HepG2 (cell line): ENCODE data around the gene ACADVL. TPM values are rescaled to one million over a fixed set of nuclear protein-coding genes. Genes with fewer than 3 reads are reported as not detected.

ENCODE experiments used
- ARID2 ChIP-seq: sonication (generic); formaldehyde crosslinking; IDR thresholded peaks from 2 replicates; pipeline ENCODE4 v1.8.1; 2022; ENCODE audit warnings: mild to moderate bottlenecking, missing genetic modification reagents, borderline replicate concordance
- HNF1B ChIP-seq: sonication (generic); formaldehyde crosslinking; IDR thresholded peaks from 2 replicates; pipeline ENCODE4 v1.5.1; 2020; ENCODE audit warnings: mild to moderate bottlenecking, moderate library complexity, missing genetic modification reagents
- HNRNPH1 ChIP-seq: fragments of 200-400 bp; formaldehyde crosslinking; optimal IDR thresholded peaks from 2 replicates; pipeline ENCODE3; 2017; ENCODE audit warnings: mild to moderate bottlenecking, low read depth, low read length
- HNRNPL ChIP-seq: fragments of 200-400 bp; formaldehyde crosslinking; IDR thresholded peaks from 2 replicates; pipeline ENCODE4 v1.6.1; 2017; ENCODE audit warnings: mild to moderate bottlenecking, low read depth, low read length
- IRX3 ChIP-seq: sonication (generic); formaldehyde crosslinking; IDR thresholded peaks from 2 replicates; pipeline ENCODE4 v1.8.1; 2023; ENCODE audit warnings: mild to moderate bottlenecking, low read depth, missing genetic modification reagents, borderline replicate concordance
- MBNL3 ChIP-seq: fragments of 250-450 bp; sonication (Bioruptor Pico); conservative IDR thresholded peaks from 2 replicates; pipeline ENCODE4 v1.8.0; 2022; ENCODE audit warnings: mild to moderate bottlenecking, inconsistent platforms
- MEIS2 ChIP-seq: sonication (generic); formaldehyde crosslinking; IDR thresholded peaks from 2 replicates; pipeline ENCODE4 v1.9.0; 2021; ENCODE audit warnings: mild to moderate bottlenecking, missing genetic modification reagents
- MYNN ChIP-seq: sonication (generic); formaldehyde crosslinking; IDR thresholded peaks from 2 replicates; pipeline ENCODE4 v1.4.0; 2020; ENCODE audit warnings: mild to moderate bottlenecking, low read depth, missing genetic modification reagents
- PHF20 ChIP-seq: sonication (generic); formaldehyde crosslinking; IDR thresholded peaks from 2 replicates; pipeline ENCODE4 v1.5.0; 2020; ENCODE audit warnings: mild to moderate bottlenecking, missing genetic modification reagents
- POLR2G ChIP-seq: fragments of 200-400 bp; formaldehyde crosslinking; IDR thresholded peaks from 2 replicates; pipeline ENCODE4 v1.6.1; 2018; ENCODE audit warnings: mild to moderate bottlenecking, low read depth, low read length, moderate library complexity
- RAD21 ChIP-seq: fragments of 450-650 bp; formaldehyde crosslinking; IDR thresholded peaks from 2 replicates; pipeline ENCODE4 v1.5.0; 2020; ENCODE audit warnings: mild to moderate bottlenecking
- RNF219 ChIP-seq: sonication (generic); formaldehyde crosslinking; IDR thresholded peaks from 2 replicates; pipeline ENCODE4 v1.5.0; 2020; ENCODE audit warnings: mild to moderate bottlenecking, missing genetic modification reagents
- SKI ChIP-seq: fragments of 450-650 bp; IDR thresholded peaks from one replicate; pipeline ENCODE4 v1.6.1; 2018; ENCODE audit warnings: mild to moderate bottlenecking; ENCODE audit not compliant: partially characterized antibody
- SP4 ChIP-seq: sonication (generic); formaldehyde crosslinking; IDR thresholded peaks from 2 replicates; pipeline ENCODE4 v1.8.1; 2023; ENCODE audit warnings: mild to moderate bottlenecking, missing genetic modification reagents
- TBL1XR1 ChIP-seq: fragments of 150-350 bp; IDR thresholded peaks from 2 replicates; pipeline ENCODE4 v1.6.1; 2014; ENCODE audit warnings: borderline replicate concordance, low read length; ENCODE audit not compliant: partially characterized antibody
- TBX2 ChIP-seq: sonication (generic); formaldehyde crosslinking; IDR thresholded peaks from 2 replicates; pipeline ENCODE4 v1.5.0; 2020; ENCODE audit warnings: missing genetic modification reagents, mild to moderate bottlenecking, borderline replicate concordance
- THAP11 ChIP-seq: IDR thresholded peaks from 2 replicates; pipeline ENCODE4 v1.6.1; 2016; ENCODE audit warnings: missing biosample characterization, missing genetic modification reagents
- ZBTB34 ChIP-seq: sonication (generic); formaldehyde crosslinking; IDR thresholded peaks from 2 replicates; pipeline ENCODE4 v1.8.0; 2022; ENCODE audit warnings: mild to moderate bottlenecking, missing genetic modification reagents
- ZFX ChIP-seq: sonication (generic); formaldehyde crosslinking; IDR thresholded peaks from 2 replicates; pipeline ENCODE4 v1.4.0; 2020; ENCODE audit warnings: mild to moderate bottlenecking, low read depth, missing genetic modification reagents, moderate library complexity
- ZNF263 ChIP-seq: sonication (generic); formaldehyde crosslinking; IDR thresholded peaks from 2 replicates; pipeline ENCODE4 v1.4.0; 2020; ENCODE audit warnings: missing genetic modification reagents
- ZNF431 ChIP-seq: sonication (generic); formaldehyde crosslinking; IDR thresholded peaks from 2 replicates; pipeline ENCODE4 v1.9.0; 2022; ENCODE audit warnings: missing genetic modification reagents, low read depth, mild to moderate bottlenecking, borderline replicate concordance
- ZNF543 ChIP-seq: sonication (generic); formaldehyde crosslinking; IDR thresholded peaks from 2 replicates; pipeline ENCODE4 v1.4.0; 2020; ENCODE audit warnings: mild to moderate bottlenecking, missing genetic modification reagents
- ZNF607 ChIP-seq: sonication (generic); formaldehyde crosslinking; IDR thresholded peaks from 2 replicates; pipeline ENCODE4 v1.5.1; 2020; ENCODE audit warnings: missing genetic modification reagents, mild to moderate bottlenecking, borderline replicate concordance
- ZNF660 ChIP-seq: sonication (generic); formaldehyde crosslinking; IDR thresholded peaks from 2 replicates; pipeline ENCODE4 v1.5.1; 2020; ENCODE audit warnings: mild to moderate bottlenecking, low read depth, missing genetic modification reagents, borderline replicate concordance
- ZNF724P ChIP-seq: sonication (generic); formaldehyde crosslinking; IDR thresholded peaks from 2 replicates; pipeline ENCODE4 v1.8.0; 2022; ENCODE audit warnings: missing genetic modification reagents, borderline replicate concordance
- ZNF737 ChIP-seq: sonication (generic); formaldehyde crosslinking; IDR thresholded peaks from 2 replicates; pipeline ENCODE4 v1.5.0; 2020; ENCODE audit warnings: missing genetic modification reagents, mild to moderate bottlenecking, borderline replicate concordance
- polyA plus RNA-seq, 8 experiments: library from polyadenylated mRNA; depleted of rRNA in 3 of 8; stranded (reverse) in 7 of 8; unstranded in 1 of 8; fragments of >200 nt; fragmentation: Illumina TruSeq in 4 of 8; extraction: Trizol in 4 of 8; gene quantifications; 2 replicates each; pipeline versions ENCODE4 v1.2.1 to v1.2.3, GENCODE V29; 2011 to 2016; ENCODE audit warnings: low read depth in 4 of 8, missing spikeins in 1 of 8, mixed read lengths in 1 of 8; ENCODE audit not compliant: insufficient read depth in 1 of 8
- total RNA-seq, 5 experiments: library from RNA; depleted of rRNA; stranded (reverse); fragments of >200 nt; fragmentation: Illumina TruSeq; extraction: Trizol; gene quantifications; 2 replicates each; pipeline ENCODE4 v1.2.3, GENCODE V29; 2016; ENCODE audit warnings: low read depth in 1 of 5

The ACADVL gene
- total and polyA plus RNA-seq, 2 of the 13 experiments (the other 11 are each of a cell fraction or from before 2014, with no cell fraction given): 219 to 412 TPM

GRCh38 chr17:7220593-7221277 lies 997 bp downstream of the ACADVL start (continued):
- 0 out of 2 replicates have a peak, but pooled peaks have one; percentile 37 for TF ChIP-seq RAD21 (CRISPR knock-in tag)
- 0 out of 2 replicates have a peak, but pooled peaks have one; percentile 26 for TF ChIP-seq ZNF431 (CRISPR knock-in tag)
- TF ChIP-seq ZNF543 (CRISPR knock-in tag): peak; percentile 99
- no peak for TF ChIP-seq SP4
- no peak for TF ChIP-seq ZFX (CRISPR knock-in tag)
- TF ChIP-seq HNRNPH1: peak; percentile 20
- TF ChIP-seq IRX3 (CRISPR knock-in tag): no peak
- no peak for TF ChIP-seq TBX2 (CRISPR knock-in tag)
- TF ChIP-seq HNRNPL: peak; percentile 0; the same call in 1 of the 2 replicates
- no peak for TF ChIP-seq MYNN (CRISPR knock-in tag)
- 0 out of 2 replicates have a peak, but pooled peaks have one; percentile 12 for TF ChIP-seq ZNF263
- TF ChIP-seq ZNF737 (CRISPR knock-in tag): no peak
- TF ChIP-seq POLR2G: peak; percentile 9
- no peak for TF ChIP-seq HNF1B (CRISPR knock-in tag)
- TF ChIP-seq ZNF607: peak; percentile 53; the same call in 1 of the 2 replicates
- TF ChIP-seq ARID2 (CRISPR knock-in tag): peak; percentile 44; the same call in 1 of the 2 replicates
- peak; percentile 6 for TF ChIP-seq TBL1XR1
- TF ChIP-seq ZBTB34 (CRISPR knock-in tag): peak; percentile 68; the same call in 1 of the 2 replicates
- no peak for TF ChIP-seq ZNF724P (CRISPR knock-in tag)
- TF ChIP-seq SKI: no peak
- TF ChIP-seq ZNF660 (CRISPR knock-in tag): no peak
- TF ChIP-seq MEIS2: 0 out of 2 replicates have a peak, but pooled peaks have one; percentile 43
- no peak for TF ChIP-seq PHF20
- TF ChIP-seq RNF219 (CRISPR knock-in tag): no peak
- TF ChIP-seq MBNL3 (CRISPR knock-in tag): no peak
- peak; percentile 52; the same call in 1 of the 2 replicates for TF ChIP-seq THAP11 (CRISPR knock-in tag)
